ENCODE measurements around the gene CD47.

The CD47 gene

DNA sequence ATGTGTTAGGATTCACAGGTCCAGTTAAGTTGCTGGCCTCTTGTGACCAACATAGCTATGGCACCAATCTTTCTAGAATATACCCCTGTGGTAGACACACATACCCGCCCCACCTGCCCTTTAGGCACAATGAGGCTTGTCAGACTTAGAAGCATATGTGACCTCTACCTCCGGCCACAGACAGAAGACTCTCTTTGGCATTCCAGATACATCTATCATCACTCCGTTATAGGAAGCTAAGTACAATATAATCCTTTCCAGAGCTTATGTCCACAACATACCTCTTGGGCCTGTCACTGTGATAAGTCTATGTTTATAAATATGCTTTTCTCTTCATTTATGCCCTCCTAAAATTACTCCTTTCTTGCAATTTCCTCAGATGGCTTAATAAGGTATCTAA is 39.8 kb downstream of the CD47 start:
- DNase-seq (ENCODE audit: low spot score) = no peak

DNA sequence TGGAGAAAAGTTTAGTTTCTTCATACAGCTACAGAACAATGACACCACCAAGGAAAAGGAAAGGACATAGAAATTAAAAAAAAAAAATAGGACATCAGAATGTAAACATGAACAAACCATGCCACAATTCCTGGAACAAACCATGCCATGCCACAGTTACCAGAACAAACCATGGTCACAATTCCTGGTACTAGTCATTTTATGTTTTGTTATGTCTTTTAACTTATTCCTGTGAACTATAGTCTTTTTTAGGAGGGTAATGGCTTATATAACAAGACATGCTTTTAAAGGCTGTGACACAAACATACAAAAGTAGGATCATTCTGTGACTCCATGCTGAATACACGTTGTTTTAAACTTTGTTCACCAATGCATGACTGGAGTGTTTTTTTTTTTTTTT is 42.8 kb downstream of the CD47 start:
- DNase-seq (ENCODE audit: low spot score) = no peak

DNA sequence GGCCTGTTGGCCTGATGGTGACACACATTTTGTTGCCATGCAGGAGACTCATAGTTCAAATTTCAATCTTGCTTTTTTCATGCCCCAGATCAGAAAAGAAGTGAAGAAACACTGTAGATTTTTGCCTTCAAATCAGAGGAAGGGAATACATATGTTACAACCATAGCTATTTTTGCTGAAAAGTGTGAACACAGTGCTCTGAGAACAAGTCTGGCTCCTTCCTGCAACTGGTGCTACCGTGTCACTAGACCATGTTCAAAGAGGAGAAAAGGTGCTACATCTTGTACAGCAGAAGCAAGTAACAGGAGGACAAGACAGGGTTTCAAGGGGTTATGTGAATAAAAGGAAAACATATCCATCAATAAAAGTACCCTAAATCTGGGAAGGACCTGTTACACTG is 44.6 kb downstream of the CD47 start:
- no peak for DNase-seq (ENCODE audit: low spot score)

DNA sequence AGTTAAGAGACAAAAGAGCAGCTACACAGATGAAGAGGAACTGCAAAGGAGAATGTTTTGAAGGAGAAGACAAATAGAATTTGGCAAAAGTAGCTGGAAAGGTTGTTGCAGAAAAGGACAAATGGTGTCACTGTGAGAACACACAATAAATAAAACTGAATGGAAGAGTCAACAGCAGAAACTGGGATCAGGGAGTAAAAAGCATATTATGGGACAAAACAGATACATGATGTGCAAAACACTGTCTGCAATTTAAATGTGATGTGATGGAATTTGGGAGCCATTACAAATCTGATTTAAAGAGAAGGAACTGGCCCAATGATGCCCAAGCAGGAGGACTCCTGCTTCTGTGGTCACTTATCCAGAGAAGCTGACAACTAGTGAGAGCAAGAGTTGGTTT is 46.1 kb downstream of the CD47 start:
- no peak for DNase-seq (ENCODE audit: low spot score)

GRCh38 chr3:108042300-108042699 is 48.5 kb downstream of the CD47 start:
- DNase-seq (ENCODE audit: low spot score) = no peak

DNA sequence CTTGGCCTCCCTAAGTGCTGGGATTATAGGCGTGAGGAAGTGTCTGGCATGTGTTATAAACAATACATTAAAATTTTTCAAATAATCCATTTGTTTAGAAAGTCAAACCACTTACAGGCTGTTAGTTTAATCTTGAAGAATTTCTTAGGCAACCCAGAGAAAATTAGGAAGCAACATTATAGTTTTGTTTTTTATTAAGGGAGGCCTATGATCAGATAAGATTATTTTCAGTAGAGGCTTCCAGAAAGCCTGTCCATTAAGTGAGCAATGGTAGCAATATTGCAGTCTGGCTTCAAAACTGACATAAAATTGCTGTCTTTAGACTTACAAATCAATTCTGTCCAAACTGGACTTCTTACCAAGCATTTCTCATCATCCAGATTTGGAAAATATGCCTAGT is 49.6 kb downstream of the CD47 start:
- no peak for DNase-seq (ENCODE audit: low spot score)

GRCh38 chr3:108037770-108038169 is 53.1 kb downstream of the CD47 start:
- DNase-seq (ENCODE audit: low spot score) = no peak

DNA sequence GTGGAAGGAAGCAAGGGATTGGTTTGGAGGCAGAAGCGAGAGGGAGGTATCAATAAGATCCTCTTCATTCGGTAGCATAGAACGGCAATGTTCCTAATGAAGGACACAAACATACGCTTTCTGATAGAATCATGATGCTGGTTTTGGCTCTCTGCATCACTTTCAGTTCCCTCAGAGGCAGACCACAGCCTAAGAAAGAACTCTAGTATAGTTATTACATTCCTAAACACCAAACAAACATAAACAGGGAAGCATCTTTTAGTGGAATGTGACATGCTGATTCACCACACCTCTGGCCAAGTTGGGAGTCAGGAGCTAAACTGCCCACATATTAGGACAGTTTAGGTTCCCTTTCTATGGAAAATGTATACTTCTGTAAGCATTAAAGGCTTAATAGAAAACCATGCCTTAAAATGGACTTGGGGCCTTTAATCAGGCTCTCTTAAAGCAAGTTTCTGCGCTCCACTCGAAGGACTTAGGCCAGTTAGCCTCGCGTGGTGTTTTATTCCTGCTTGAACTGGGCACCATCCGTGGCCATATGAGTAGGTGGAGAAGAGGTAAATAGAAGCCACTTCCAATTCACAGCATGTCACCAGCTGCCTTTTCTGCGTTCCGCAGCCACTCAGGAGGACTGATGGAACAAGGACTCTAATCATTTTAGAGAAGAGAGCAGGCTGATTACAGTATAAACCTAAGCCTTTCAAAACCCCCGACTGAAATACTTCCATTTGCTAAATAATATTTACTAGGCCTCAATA is 53.7 kb downstream of the CD47 start:
- peak; percentile 58 for DNase-seq (ENCODE audit: low spot score)

- DNase-seq (ENCODE audit: low spot score) = no peak
Measured at GRCh38 chr3:108036401-108036800, 54.4 kb downstream of the CD47 start.

- DNase-seq (ENCODE audit: low spot score) = no peak
Measured at GRCh38 chr3:108035751-108036150, 55.1 kb downstream of the CD47 start.

- no peak for DNase-seq (ENCODE audit: low spot score)
Measured at GRCh38 chr3:108031895-108032294, 58.9 kb downstream of the CD47 start.

- no peak for DNase-seq (ENCODE audit: low spot score)
Measured at GRCh38 chr3:108030960-108031359, 59.9 kb downstream of the CD47 start.

- DNase-seq (ENCODE audit: low spot score) = no peak
Measured at GRCh38 chr3:108029466-108029865, 61.4 kb downstream of the CD47 start.

GRCh38 chr3:108028896-108029295 is 61.9 kb downstream of the CD47 start:
- DNase-seq (ENCODE audit: low spot score) = no peak

GRCh38 chr3:108025177-108025576 is 65.7 kb downstream of the CD47 start:
- DNase-seq (ENCODE audit: low spot score) = no peak

GRCh38 chr3:108024146-108024850 is 66.5 kb downstream of the CD47 start:
- DNase-seq (ENCODE audit: low spot score) = peak; percentile 17

- DNase-seq (ENCODE audit: low spot score) = no peak
Measured at GRCh38 chr3:108022256-108023150, 68.3 kb downstream of the CD47 start.

GRCh38 chr3:108021533-108021932 is 69.3 kb downstream of the CD47 start:
- DNase-seq (ENCODE audit: low spot score) = no peak

GRCh38 chr3:108021131-108021530 is 69.7 kb downstream of the CD47 start:
- DNase-seq (ENCODE audit: low spot score) = no peak

DNA sequence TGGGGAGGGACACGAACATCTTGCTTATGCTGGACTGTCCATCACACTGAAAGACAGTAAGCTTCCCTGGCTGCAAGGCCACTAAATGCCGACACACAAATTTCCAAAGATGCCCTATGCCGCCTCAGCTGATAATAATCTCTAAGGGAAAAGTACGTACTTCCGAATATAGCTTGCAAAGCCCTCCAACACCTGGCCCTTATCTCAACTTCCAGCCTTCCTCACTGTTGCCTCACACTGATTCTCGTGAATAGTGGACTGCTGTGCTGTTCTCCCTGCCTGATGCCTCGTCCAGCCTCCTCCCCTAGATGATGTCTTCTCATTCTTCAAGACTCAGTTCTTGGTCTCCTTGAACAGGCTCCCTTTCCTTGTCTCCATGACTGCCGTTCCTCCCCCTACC is 72.3 kb downstream of the CD47 start:
- DNase-seq (ENCODE audit: low spot score) = no peak

DNA sequence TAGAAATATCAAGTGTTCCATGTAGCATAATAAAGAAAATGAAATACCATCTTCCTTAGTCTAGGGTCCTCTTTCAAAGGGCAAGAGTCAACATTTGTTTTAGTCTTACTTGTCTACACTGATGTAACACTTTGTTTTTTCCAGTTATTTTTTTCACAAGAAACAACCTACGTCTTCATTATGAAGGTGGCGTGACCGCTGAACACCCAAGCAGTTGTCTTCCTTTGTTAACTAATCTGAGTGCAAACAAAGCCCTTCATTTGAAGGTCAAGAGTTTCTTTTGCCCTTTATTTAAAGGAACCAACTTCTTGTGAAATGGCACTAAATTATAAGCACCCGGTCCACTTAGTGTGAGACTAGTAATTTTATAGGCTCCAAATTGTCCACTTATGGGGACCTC is 73.2 kb downstream of the CD47 start:
- DNase-seq (ENCODE audit: low spot score) = no peak

DNA sequence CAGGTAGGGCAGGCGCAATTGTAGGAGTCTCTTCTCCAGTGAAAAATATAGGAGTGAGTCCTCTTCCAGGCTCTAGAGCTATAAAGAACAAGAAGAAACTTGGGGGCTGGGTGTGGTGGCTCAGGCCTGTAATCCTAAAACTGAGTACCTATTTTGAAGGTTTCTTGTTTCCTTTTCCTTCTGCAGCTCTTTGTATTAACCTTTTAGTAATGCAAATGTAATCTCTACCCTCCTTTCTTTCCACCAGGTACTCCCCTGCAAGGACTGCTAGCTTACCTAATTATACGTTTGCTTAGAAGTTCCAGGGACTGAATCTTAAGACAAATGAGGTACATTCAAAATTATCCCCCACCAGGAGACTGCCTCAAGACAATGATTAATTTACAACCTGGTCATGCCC is 75.9 kb downstream of the CD47 start:
- DNase-seq (ENCODE audit: low spot score) = no peak
